Neural progenitor cell (in vitro differentiated cells): ENCODE measurements around the gene RAD17. TPM values are rescaled to one million over a fixed set of nuclear protein-coding genes. Genes with fewer than 3 reads are reported as not detected.
"Not testable (repeated sequence)": the region's sequence is repeated elsewhere in the genome, so short reads cannot be mapped to it uniquely, and the experiment has no call there.

Experiments used
- DNase-seq: peaks from one replicate; pipeline ENCODE4 v3.0.0-alpha.2; 2016; ENCODE audit warnings: low spot score
- H2AFZ ChIP-seq: fragments of 200-600 bp; sonication (generic); replicated peaks from 2 replicates; pipeline ENCODE4 v1.6.1; 2016; ENCODE audit warnings: antibody characterized with exemption
- H3F3A ChIP-seq: fragments of 200-600 bp; sonication (generic); 2 replicates; pipeline ENCODE4 v1.6.1; 2016; ENCODE audit warnings: antibody characterized with exemption, low read depth
- H3K27ac ChIP-seq: fragments of 200-600 bp; sonication (generic); 2 replicates; pipeline ENCODE4 v1.5.1; 2016; ENCODE audit warnings: mild to moderate bottlenecking
- H3K27me3 ChIP-seq: fragments of 200-600 bp; sonication (generic); 2 replicates; pipeline ENCODE4 v1.6.1; 2016; ENCODE audit warnings: mild to moderate bottlenecking, moderate library complexity
- H3K36me3 ChIP-seq: fragments of 200-600 bp; sonication (generic); 2 replicates; pipeline ENCODE4 v1.5.1; 2016
- H3K4me1 ChIP-seq: fragments of 200-600 bp; sonication (generic); 2 replicates; pipeline ENCODE4 v1.6.1; 2016; ENCODE audit warnings: mixed run types
- H3K4me2 ChIP-seq: fragments of 200-600 bp; sonication (generic); 2 replicates; pipeline ENCODE4 v1.6.1; 2016
- H3K4me3 ChIP-seq: fragments of 200-600 bp; sonication (generic); 2 replicates; pipeline ENCODE4 v1.5.1; 2016
- H3K79me2 ChIP-seq: fragments of 200-600 bp; sonication (generic); 2 replicates; pipeline ENCODE4 v1.6.1; 2016; ENCODE audit warnings: low read depth
- H3K9ac ChIP-seq: fragments of 200-600 bp; sonication (generic); 2 replicates; pipeline ENCODE4 v1.6.1; 2016
- H3K9me3 ChIP-seq: fragments of 200-600 bp; sonication (generic); 2 replicates; pipeline ENCODE4 v1.5.1; 2016; ENCODE audit warnings: low read depth
- H4K20me1 ChIP-seq: fragments of 200-600 bp; sonication (generic); 2 replicates; pipeline ENCODE4 v1.6.1; 2016; ENCODE audit warnings: low read depth
- H3K27ac Mint-ChIP-seq: 3 replicates; pipeline ENCODE4 v1.8.0; 2021; ENCODE audit warnings: mixed read lengths
- H3K27me3 Mint-ChIP-seq: 2 replicates; pipeline ENCODE4 v1.8.0; 2022; ENCODE audit warnings: low read depth, mild to moderate bottlenecking, inconsistent platforms, moderate library complexity, mixed read lengths; ENCODE audit not compliant: insufficient read depth
- H3K36me3 Mint-ChIP-seq: 3 replicates; pipeline ENCODE4 v1.8.0; 2021; ENCODE audit warnings: mixed read lengths
- H3K4me1 Mint-ChIP-seq: 3 replicates; pipeline ENCODE4 v1.8.0; 2021; ENCODE audit warnings: mixed read lengths
- H3K4me3 Mint-ChIP-seq: 3 replicates; pipeline ENCODE4 v1.8.0; 2021; ENCODE audit warnings: mild to moderate bottlenecking, moderate library complexity, mixed read lengths
- H3K9me3 Mint-ChIP-seq: 3 replicates; pipeline ENCODE4 v1.8.0; 2020; ENCODE audit warnings: mixed read lengths
- EZH2 ChIP-seq: fragments of 200-600 bp; sonication (generic); IDR thresholded peaks from 2 replicates; pipeline ENCODE4 v1.6.1; 2017; ENCODE audit warnings: antibody characterized with exemption, mild to moderate bottlenecking, moderate library complexity
- EZH2phosphoT487 ChIP-seq: fragments of 200-600 bp; sonication (generic); IDR thresholded peaks from 2 replicates; pipeline ENCODE4 v1.6.1; 2017; ENCODE audit warnings: antibody characterized with exemption
- total RNA-seq: library from RNA; depleted of rRNA; stranded (reverse); fragments of >200 nt; gene quantifications from 2 replicates; pipeline ENCODE4 v1.2.3, GENCODE V29; 2015; ENCODE audit warnings: low replicate concordance
- TF ChIP-seq, protein P1 (sequence below): fragments of 200-600 bp; sonication (generic); IDR thresholded peaks from 2 replicates; pipeline ENCODE4 v1.5.1; 2017; ENCODE audit warnings: antibody characterized with exemption, mild to moderate bottlenecking

RAD17 gene
- total RNA-seq, 1 donor from 2014 or later: 51.6 TPM

DNA sequence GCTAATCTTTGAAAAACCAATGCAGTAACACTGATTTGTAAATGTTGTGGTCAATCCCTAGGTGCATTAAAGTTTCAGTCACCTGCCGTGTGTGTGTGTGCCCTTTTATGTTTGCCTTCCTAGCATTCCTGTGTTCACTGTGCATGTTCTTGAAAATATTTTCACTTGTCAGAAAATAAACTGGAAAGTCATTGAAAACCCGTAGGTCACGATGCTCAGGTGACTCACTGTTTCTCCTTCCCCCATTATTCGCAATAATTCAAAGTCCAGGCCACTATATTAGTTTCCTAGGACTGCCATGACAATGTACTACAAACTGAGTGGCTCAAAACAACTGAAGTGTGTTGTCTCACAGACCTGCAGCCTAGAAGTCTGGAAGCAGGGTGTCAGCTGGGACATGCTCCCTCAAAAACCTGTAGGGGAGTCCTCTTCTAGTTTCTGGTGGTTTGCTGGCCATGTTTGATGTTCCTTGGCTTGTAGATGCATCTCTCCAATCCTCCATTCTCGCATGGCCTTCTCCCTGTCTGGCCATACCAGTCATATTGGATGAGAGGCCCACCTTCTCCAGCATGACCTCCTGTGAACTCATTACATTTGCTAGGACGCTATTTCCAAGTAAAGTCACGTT, 74.6 kb downstream of the RAD17 start:
- no peak overlapping the region for H3K9ac ChIP-seq
- Mint-ChIP-seq H3K9me3 (no peaks in the 10 kb centered on the region), H3K27me3 (peaks cover 2% of the 10 kb centered on the region), H3K4me1 (no peaks in the 10 kb centered on the region), H3K4me3 (no peak overlapping the region), H3K27ac (no peak overlapping the region), H3K36me3 (no peaks in the 10 kb centered on the region)
- no peak overlapping the region for H3K4me3 ChIP-seq
- no peak overlapping the region for H3K27ac ChIP-seq
- no peak overlapping the region for H3K4me2 ChIP-seq
- H4K20me1 ChIP-seq: no peaks in the 10 kb centered on the region
- no peaks in the 10 kb centered on the region for H3K27me3 ChIP-seq
- H3K4me1 ChIP-seq: no peaks in the 10 kb centered on the region
- TF ChIP-seq, protein P1, sequence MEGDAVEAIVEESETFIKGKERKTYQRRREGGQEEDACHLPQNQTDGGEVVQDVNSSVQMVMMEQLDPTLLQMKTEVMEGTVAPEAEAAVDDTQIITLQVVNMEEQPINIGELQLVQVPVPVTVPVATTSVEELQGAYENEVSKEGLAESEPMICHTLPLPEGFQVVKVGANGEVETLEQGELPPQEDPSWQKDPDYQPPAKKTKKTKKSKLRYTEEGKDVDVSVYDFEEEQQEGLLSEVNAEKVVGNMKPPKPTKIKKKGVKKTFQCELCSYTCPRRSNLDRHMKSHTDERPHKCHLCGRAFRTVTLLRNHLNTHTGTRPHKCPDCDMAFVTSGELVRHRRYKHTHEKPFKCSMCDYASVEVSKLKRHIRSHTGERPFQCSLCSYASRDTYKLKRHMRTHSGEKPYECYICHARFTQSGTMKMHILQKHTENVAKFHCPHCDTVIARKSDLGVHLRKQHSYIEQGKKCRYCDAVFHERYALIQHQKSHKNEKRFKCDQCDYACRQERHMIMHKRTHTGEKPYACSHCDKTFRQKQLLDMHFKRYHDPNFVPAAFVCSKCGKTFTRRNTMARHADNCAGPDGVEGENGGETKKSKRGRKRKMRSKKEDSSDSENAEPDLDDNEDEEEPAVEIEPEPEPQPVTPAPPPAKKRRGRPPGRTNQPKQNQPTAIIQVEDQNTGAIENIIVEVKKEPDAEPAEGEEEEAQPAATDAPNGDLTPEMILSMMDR: no peak
- TF ChIP-seq EZH2phosphoT487: no peak
- TF ChIP-seq EZH2: no peak
- H3F3A ChIP-seq: no peaks in the 10 kb centered on the region
- no peak for DNase-seq
- H3K9me3 ChIP-seq: no peaks in the 10 kb centered on the region
- H2AFZ ChIP-seq: no peak overlapping the region
- no peaks in the 10 kb centered on the region for H3K79me2 ChIP-seq
- H3K36me3 ChIP-seq: no peaks in the 10 kb centered on the region

DNA sequence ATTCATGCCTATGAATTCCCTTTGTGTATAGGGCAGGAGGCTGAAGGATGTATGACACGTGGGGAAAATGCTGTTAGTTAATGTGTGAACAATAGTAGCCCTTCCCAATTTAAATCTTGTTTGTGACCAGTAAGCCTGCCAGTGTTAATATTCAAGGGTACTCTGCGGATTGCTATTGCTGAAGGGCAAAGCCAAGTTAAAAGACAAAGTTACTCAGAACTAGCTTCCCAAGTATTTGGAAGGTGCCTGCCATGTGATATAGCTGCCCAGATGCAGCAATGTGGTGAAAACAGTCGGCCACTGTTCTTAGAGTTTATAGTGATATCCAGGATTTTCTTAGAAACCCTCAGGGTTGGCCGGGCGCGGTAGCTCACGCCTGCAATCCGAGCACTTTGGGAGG, 79.9 kb downstream of the RAD17 start:
- Histone ChIP-seq H3K36me3 (no peaks in the 10 kb centered on the region), H3K27ac (no peak overlapping the region), H3K4me1 (peaks cover 5% of the 10 kb centered on the region), H4K20me1 (no peaks in the 10 kb centered on the region), H3K4me3 (no peak overlapping the region), H3K79me2 (no peaks in the 10 kb centered on the region), H3K27me3 (no peaks in the 10 kb centered on the region), H3K9me3 (no peaks in the 10 kb centered on the region), H2AFZ (no peak overlapping the region), H3F3A (peaks cover 5% of the 10 kb centered on the region), H3K4me2 (no peak overlapping the region), H3K9ac (no peak overlapping the region)
- H3K27ac Mint-ChIP-seq: no peak overlapping the region
- TF ChIP-seq, protein P1: no peak
- TF ChIP-seq EZH2phosphoT487 (no peak), EZH2 (no peak)
- peaks cover 5% of the 10 kb centered on the region for H3K4me1 Mint-ChIP-seq
- DNase-seq: no peak
- H3K27me3 Mint-ChIP-seq: no peaks in the 10 kb centered on the region
- no peaks in the 10 kb centered on the region for H3K9me3 Mint-ChIP-seq
- H3K4me3 Mint-ChIP-seq: no peak overlapping the region
- no peaks in the 10 kb centered on the region for H3K36me3 Mint-ChIP-seq

DNA sequence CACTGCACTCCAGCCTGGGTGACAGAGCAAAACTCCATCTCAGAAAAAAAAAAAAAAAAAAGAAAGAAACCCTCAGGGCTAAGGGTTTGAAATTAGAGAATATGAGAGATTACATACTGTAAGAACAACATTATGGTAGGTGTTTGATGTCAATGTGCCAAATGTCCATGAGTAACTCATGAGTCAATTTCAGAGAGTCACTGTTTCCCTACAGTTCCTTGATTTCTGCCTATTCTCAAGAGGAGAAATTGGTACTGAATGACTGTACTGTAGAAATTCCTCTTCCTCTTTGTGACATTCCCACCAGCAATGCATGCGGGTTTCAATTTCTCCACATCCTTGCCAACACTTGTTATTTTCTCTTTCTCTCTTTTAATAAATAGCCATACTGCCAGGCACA, 80.5 kb downstream of the RAD17 start:
- Mint-ChIP-seq H3K4me1 (peaks cover 8% of the 10 kb centered on the region), H3K9me3 (no peaks in the 10 kb centered on the region), H3K4me3 (no peak overlapping the region), H3K27ac (no peak overlapping the region), H3K36me3 (no peaks in the 10 kb centered on the region), H3K27me3 (no peaks in the 10 kb centered on the region)
- DNase-seq: no peak
- peaks cover 7% of the 10 kb centered on the region for H3F3A ChIP-seq
- no peak overlapping the region for H3K4me3 ChIP-seq
- no peaks in the 10 kb centered on the region for H3K36me3 ChIP-seq
- no peak overlapping the region for H2AFZ ChIP-seq
- peaks cover 8% of the 10 kb centered on the region for H3K4me1 ChIP-seq
- no peaks in the 10 kb centered on the region for H4K20me1 ChIP-seq
- H3K4me2 ChIP-seq: no peak overlapping the region
- H3K9me3 ChIP-seq: no peaks in the 10 kb centered on the region
- H3K27ac ChIP-seq: no peak overlapping the region
- TF ChIP-seq, protein P1: no peak
- TF ChIP-seq EZH2phosphoT487 (no peak), EZH2 (no peak)
- no peak overlapping the region for H3K9ac ChIP-seq
- no peaks in the 10 kb centered on the region for H3K27me3 ChIP-seq
- H3K79me2 ChIP-seq: no peaks in the 10 kb centered on the region

DNA sequence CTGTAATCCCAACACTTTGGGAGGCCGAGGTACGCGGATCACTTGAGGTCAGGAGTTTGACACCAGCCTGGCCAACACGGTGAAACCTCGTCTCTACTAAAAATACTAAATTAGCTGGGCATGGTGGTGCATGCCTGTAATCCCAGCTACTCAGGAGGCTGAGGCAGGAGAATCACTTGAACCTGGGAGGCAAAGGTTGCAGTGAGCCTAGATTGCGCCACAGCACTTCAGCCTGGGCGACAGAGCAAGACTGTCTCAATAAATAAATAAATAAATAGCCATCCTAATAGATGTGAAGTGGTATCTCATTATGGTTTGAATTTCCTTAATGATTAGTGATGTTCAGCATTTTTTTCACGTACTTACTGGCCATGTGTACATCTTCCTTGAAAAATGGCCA, 80.9 kb downstream of the RAD17 start:
- H3K9me3 Mint-ChIP-seq, H3K4me3 Mint-ChIP-seq, H3K36me3 ChIP-seq, H3F3A ChIP-seq, H3K4me1 ChIP-seq, H2AFZ ChIP-seq, H3K27ac ChIP-seq, H3K36me3 Mint-ChIP-seq, H4K20me1 ChIP-seq, H3K9ac ChIP-seq, H3K27me3 ChIP-seq, H3K4me2 ChIP-seq, H3K27ac Mint-ChIP-seq, H3K79me2 ChIP-seq, H3K27me3 Mint-ChIP-seq, H3K4me3 ChIP-seq, DNase-seq, H3K9me3 ChIP-seq, H3K4me1 Mint-ChIP-seq: not testable (repeated sequence)
